SK-N-SH treated with all-trans-retinoic acid at 6 μM for 48 hours (cell line): ENCODE data around the gene ARHGAP10.

Experiments used
- ATAC-seq: fragments of 200-7000 bp; cut with Tn5 transposase; 3 replicates; pipeline ENCODE4 v1.9.1; 2020; ENCODE audit warnings: mild to moderate bottlenecking, moderate library complexity
- ARNTL ChIP-seq: fragments of 450-650 bp; formaldehyde crosslinking; IDR thresholded peaks from 2 replicates; pipeline ENCODE4 v1.5.0; 2020; ENCODE audit warnings: low read depth, mild to moderate bottlenecking, moderate library complexity, borderline replicate concordance
- CSDC2 ChIP-seq: fragments of 250-450 bp; sonication (Bioruptor Pico); IDR thresholded peaks from 2 replicates; pipeline ENCODE4 v1.5.0; 2020; ENCODE audit warnings: mild to moderate bottlenecking, moderate library complexity
- ESRRG ChIP-seq: fragments of 250-450 bp; sonication (Bioruptor Pico); IDR thresholded peaks from 2 replicates; pipeline ENCODE4 v1.6.1; 2021; ENCODE audit warnings: mild to moderate bottlenecking
- ISL1 ChIP-seq: fragments of 250-450 bp; sonication (Bioruptor Pico); IDR thresholded peaks from 2 replicates; pipeline ENCODE4 v2.1.2; 2022; ENCODE audit warnings: mild to moderate bottlenecking, moderate library complexity
- OSR1 ChIP-seq: fragments of 250-450 bp; sonication (Bioruptor Pico); IDR thresholded peaks from 2 replicates; pipeline ENCODE4 v1.8.0; 2022; ENCODE audit warnings: moderate library complexity, mild to moderate bottlenecking, inconsistent platforms
- PATZ1 ChIP-seq: fragments of 250-450 bp; sonication (Bioruptor Pico); IDR thresholded peaks from 2 replicates; pipeline ENCODE4 v1.8.0; 2020; ENCODE audit warnings: mild to moderate bottlenecking, moderate library complexity, borderline replicate concordance
- PPARA ChIP-seq: fragments of 250-450 bp; sonication (Bioruptor Pico); IDR thresholded peaks from 2 replicates; pipeline ENCODE4 v1.5.0; 2020; ENCODE audit warnings: mild to moderate bottlenecking, borderline replicate concordance
- RARB ChIP-seq: fragments of 250-450 bp; sonication (Bioruptor Pico); IDR thresholded peaks from 2 replicates; pipeline ENCODE4 v1.8.0; 2021; ENCODE audit warnings: mild to moderate bottlenecking, moderate library complexity
- SNAI2 ChIP-seq: fragments of 250-450 bp; sonication (Bioruptor Pico); IDR thresholded peaks from 2 replicates; pipeline ENCODE4 v1.5.0; 2020; ENCODE audit warnings: mild to moderate bottlenecking, moderate library complexity
- TCF4 ChIP-seq: fragments of 250-450 bp; sonication (Bioruptor Pico); IDR thresholded peaks from 2 replicates; pipeline ENCODE4 v1.8.0; 2021; ENCODE audit warnings: mild to moderate bottlenecking, moderate library complexity, borderline replicate concordance
- TSHZ2 ChIP-seq: fragments of 250-450 bp; sonication (Bioruptor Pico); IDR thresholded peaks from 2 replicates; pipeline ENCODE4 v1.5.0; 2020; ENCODE audit warnings: mild to moderate bottlenecking, moderate library complexity
- ZC3H10 ChIP-seq: fragments of 250-450 bp; sonication (Bioruptor Pico); IDR thresholded peaks from 2 replicates; pipeline ENCODE4 v1.5.1; 2021; ENCODE audit warnings: mild to moderate bottlenecking, moderate library complexity
- ZFP30 ChIP-seq: fragments of 450-650 bp; formaldehyde crosslinking; IDR thresholded peaks from 2 replicates; pipeline ENCODE4 v1.5.0; 2022; ENCODE audit warnings: mild to moderate bottlenecking, moderate library complexity
- ZNF70 ChIP-seq: fragments of 450-650 bp; formaldehyde crosslinking; IDR thresholded peaks from 2 replicates; pipeline ENCODE4 v1.5.0; 2020; ENCODE audit warnings: mild to moderate bottlenecking, moderate library complexity
- ZNF8 ChIP-seq: fragments of 450-650 bp; formaldehyde crosslinking; IDR thresholded peaks from 2 replicates; pipeline ENCODE4 v1.5.0; 2020; ENCODE audit warnings: mild to moderate bottlenecking, moderate library complexity
- TF ChIP-seq, protein P1 (sequence below): fragments of 250-450 bp; sonication (Bioruptor Pico); IDR thresholded peaks from 2 replicates; pipeline ENCODE4 v1.8.0; 2021; ENCODE audit warnings: low read depth, mild to moderate bottlenecking, moderate library complexity, borderline replicate concordance
- TF ChIP-seq, protein P2 (sequence below): fragments of 250-450 bp; sonication (Bioruptor Pico); IDR thresholded peaks from 2 replicates; pipeline ENCODE4 v1.5.1; 2020; ENCODE audit warnings: low read depth, mild to moderate bottlenecking, moderate library complexity

The ARHGAP10 gene

GRCh38 chr4:148103597-148104355 is 371.9 kb downstream of the ARHGAP10 start:
- TF ChIP-seq PPARA (CRISPR knock-in tag) (no peak), ZNF70 (CRISPR knock-in tag) (no peak), SNAI2 (no peak)
- TF ChIP-seq, protein P1, sequence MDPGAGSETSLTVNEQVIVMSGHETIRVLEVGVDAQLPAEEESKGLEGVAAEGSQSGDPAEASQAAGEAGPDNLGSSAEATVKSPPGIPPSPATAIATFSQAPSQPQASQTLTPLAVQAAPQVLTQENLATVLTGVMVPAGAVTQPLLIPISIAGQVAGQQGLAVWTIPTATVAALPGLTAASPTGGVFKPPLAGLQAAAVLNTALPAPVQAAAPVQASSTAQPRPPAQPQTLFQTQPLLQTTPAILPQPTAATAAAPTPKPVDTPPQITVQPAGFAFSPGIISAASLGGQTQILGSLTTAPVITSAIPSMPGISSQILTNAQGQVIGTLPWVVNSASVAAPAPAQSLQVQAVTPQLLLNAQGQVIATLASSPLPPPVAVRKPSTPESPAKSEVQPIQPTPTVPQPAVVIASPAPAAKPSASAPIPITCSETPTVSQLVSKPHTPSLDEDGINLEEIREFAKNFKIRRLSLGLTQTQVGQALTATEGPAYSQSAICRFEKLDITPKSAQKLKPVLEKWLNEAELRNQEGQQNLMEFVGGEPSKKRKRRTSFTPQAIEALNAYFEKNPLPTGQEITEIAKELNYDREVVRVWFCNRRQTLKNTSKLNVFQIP, result no peak
- no peak for ATAC-seq

DNA sequence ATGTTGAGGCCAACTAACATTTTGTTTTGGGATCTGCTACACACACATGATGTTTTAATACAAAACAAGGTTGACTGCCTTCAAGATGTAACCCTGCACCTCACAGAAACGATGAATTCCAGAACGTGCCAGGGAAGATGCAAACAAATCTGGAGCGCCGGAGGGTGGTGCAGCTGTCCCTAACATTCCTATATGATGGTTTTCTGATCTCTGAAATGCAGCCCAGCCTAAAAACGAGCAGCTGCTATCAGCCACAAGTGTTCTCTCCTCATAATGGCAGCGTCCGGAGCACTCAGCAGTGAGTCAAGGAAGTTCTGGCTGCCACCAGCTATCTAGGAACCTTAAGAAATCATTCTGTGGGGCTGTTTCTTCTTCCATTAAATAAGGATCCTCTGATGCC is 376.9 kb downstream of the ARHGAP10 start:
- no peak for ATAC-seq

DNA sequence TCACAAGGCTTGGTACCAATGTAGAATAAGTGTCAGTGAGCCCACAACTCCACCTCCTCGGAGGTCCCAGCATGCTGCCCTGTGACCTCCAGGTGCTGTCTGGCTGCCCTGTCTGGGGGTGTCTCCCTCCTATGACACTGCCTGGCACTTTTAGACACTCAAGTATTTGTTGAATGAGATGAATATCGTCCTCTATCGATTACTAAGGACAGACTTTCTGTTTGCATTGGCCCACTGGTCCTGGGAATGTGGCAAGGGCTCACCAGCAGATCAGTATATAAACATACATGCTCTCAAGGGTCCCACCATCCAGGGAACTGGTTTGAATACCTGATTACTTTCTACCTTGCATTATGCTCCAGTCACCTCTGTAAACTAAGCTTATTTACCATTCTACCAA is 377.3 kb downstream of the ARHGAP10 start:
- TF ChIP-seq PPARA (CRISPR knock-in tag) (no peak), RARB (CRISPR knock-in tag) (no peak), CSDC2 (no peak), TSHZ2 (CRISPR knock-in tag) (no peak), ZC3H10 (CRISPR knock-in tag) (no peak), TCF4 (CRISPR knock-in tag) (no peak)
- TF ChIP-seq, protein P2, sequence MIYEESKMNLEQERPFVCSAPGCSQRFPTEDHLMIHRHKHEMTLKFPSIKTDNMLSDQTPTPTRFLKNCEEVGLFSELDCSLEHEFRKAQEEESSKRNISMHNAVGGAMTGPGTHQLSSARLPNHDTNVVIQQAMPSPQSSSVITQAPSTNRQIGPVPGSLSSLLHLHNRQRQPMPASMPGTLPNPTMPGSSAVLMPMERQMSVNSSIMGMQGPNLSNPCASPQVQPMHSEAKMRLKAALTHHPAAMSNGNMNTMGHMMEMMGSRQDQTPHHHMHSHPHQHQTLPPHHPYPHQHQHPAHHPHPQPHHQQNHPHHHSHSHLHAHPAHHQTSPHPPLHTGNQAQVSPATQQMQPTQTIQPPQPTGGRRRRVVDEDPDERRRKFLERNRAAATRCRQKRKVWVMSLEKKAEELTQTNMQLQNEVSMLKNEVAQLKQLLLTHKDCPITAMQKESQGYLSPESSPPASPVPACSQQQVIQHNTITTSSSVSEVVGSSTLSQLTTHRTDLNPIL (CRISPR knock-in tag), result no peak
- no peak for ATAC-seq

More for the DNA sequence above, 376.9 kb downstream of the ARHGAP10 start:
- TF ChIP-seq ZC3H10 (CRISPR knock-in tag), result no peak
- TF ChIP-seq OSR1 (CRISPR knock-in tag), result no peak
- no peak for TF ChIP-seq TSHZ2 (CRISPR knock-in tag)
- TF ChIP-seq CSDC2, result no peak
- TF ChIP-seq ZFP30 (CRISPR knock-in tag), result no peak
- TF ChIP-seq ISL1 (CRISPR knock-in tag), result no peak
- TF ChIP-seq SNAI2, result no peak
- TF ChIP-seq ESRRG (CRISPR knock-in tag), result no peak
- TF ChIP-seq, protein P2 (CRISPR knock-in tag), result no peak
- TF ChIP-seq ARNTL (CRISPR knock-in tag), result no peak
- TF ChIP-seq, protein P1, result no peak
- TF ChIP-seq RARB (CRISPR knock-in tag), result no peak
- no peak for TF ChIP-seq ZNF8 (CRISPR knock-in tag)
- no peak for TF ChIP-seq PPARA (CRISPR knock-in tag)
- TF ChIP-seq PATZ1, result no peak
